H1 (cell line): ENCODE results near the gene ADRB2.

ENCODE experiments used
- ATF2 ChIP-seq: IDR thresholded peaks from 2 replicates; pipeline ENCODE4 v1.6.1; 2012; ENCODE audit warnings: low read length, inconsistent platforms
- BCL11A ChIP-seq, 2 experiments: IDR thresholded peaks; one replicate each; pipeline ENCODE4 v1.6.1; 2011; ENCODE audit warnings: low read depth in 2 of 2, low read length in 2 of 2, mild to moderate bottlenecking in 2 of 2
- BRCA1 ChIP-seq: IDR thresholded peaks from 2 replicates; pipeline ENCODE4 v1.6.1; 2012; ENCODE audit warnings: low read depth, low read length, improper control_type of control experiment
- EGR1 ChIP-seq: IDR thresholded peaks from 2 replicates; pipeline ENCODE4 v1.6.1; 2011; ENCODE audit warnings: low read depth, low read length, borderline replicate concordance
- EZH2 ChIP-seq: fragments of 200-600 bp; sonication (generic); IDR thresholded peaks from 2 replicates; pipeline ENCODE4 v1.7.1; 2012; ENCODE audit warnings: low read depth, mild to moderate bottlenecking, moderate library complexity, low read length, inconsistent platforms; ENCODE audit not compliant: severe bottlenecking
- JUN ChIP-seq: IDR thresholded peaks from 2 replicates; pipeline ENCODE4 v1.6.1; 2011; ENCODE audit warnings: low read depth, mild to moderate bottlenecking, improper control_type of control experiment, low read length
- MAFK ChIP-seq: IDR thresholded peaks from 2 replicates; pipeline ENCODE4 v1.6.1; 2012; ENCODE audit warnings: low read depth, mild to moderate bottlenecking, improper control_type of control experiment, low read length
- POLR2A ChIP-seq, 2 experiments: IDR thresholded peaks; 1 replicate in 1 of 2; 2 replicates in 1 of 2; pipeline ENCODE4 v1.6.1; 2011; ENCODE audit warnings: low read depth in 2 of 2, low read length in 2 of 2, mild to moderate bottlenecking in 2 of 2; ENCODE audit errors: control extremely low read depth in 1 of 2
- POLR2AphosphoS5 ChIP-seq: IDR thresholded peaks from 2 replicates; pipeline ENCODE4 v1.6.1; 2011; ENCODE audit warnings: low read depth, low read length
- SP1 ChIP-seq: IDR thresholded peaks from 2 replicates; pipeline ENCODE4 v1.6.1; 2011; ENCODE audit warnings: low read depth, low read length
- TF ChIP-seq, protein P1 (sequence below), 3 experiments: IDR thresholded peaks; 1 replicate in 2 of 3; 2 replicates in 1 of 3; pipeline versions ENCODE4 v1.5.1 to v1.6.1; 2011; ENCODE audit warnings: low read length in 3 of 3, mild to moderate bottlenecking in 3 of 3, inconsistent platforms in 2 of 3, low read depth in 1 of 3, moderate library complexity in 1 of 3; ENCODE audit not compliant: insufficient read depth in 1 of 3; ENCODE audit errors: control extremely low read depth in 1 of 3
- TF ChIP-seq, protein P2 (sequence below): IDR thresholded peaks from 2 replicates; pipeline ENCODE4 v1.6.1; 2012; ENCODE audit warnings: inconsistent platforms

DNA sequence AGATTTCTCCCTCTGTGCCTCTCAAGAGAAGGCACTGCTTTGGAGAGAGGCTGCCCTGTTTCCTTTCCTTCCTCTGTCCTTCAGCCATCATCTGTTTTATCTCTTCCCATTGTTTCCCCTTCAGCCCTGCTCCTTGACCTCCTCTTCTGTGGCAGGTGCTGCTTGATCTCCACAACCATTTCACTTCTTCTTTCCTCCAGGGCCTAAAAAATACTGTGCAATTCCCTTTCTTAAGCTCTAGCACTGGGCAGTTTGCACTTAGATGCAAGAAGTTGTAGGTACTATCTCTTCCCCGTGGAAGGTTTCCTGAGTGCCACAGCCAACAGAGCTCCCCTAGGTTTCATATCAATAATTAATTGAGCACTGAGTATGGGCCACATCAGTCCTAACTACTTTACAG lies 8.8 kb upstream of the ADRB2 start:
- TF ChIP-seq POLR2A (IDR thresholded peaks at IDR 0.05; ENCODE audit: control extremely low read depth in 1 of 2, low read depth in 2 of 2, low read length in 2 of 2) (no peak), BCL11A (IDR thresholded peaks at IDR 0.05; ENCODE audit: low read depth in 2 of 2, low read length in 2 of 2) (no peak), EZH2 (no peak), EGR1 (no peak), POLR2AphosphoS5 (no peak), JUN (no peak), BRCA1 (no peak), ATF2 (no peak), SP1 (no peak), MAFK (no peak)
- TF ChIP-seq, protein P1, sequence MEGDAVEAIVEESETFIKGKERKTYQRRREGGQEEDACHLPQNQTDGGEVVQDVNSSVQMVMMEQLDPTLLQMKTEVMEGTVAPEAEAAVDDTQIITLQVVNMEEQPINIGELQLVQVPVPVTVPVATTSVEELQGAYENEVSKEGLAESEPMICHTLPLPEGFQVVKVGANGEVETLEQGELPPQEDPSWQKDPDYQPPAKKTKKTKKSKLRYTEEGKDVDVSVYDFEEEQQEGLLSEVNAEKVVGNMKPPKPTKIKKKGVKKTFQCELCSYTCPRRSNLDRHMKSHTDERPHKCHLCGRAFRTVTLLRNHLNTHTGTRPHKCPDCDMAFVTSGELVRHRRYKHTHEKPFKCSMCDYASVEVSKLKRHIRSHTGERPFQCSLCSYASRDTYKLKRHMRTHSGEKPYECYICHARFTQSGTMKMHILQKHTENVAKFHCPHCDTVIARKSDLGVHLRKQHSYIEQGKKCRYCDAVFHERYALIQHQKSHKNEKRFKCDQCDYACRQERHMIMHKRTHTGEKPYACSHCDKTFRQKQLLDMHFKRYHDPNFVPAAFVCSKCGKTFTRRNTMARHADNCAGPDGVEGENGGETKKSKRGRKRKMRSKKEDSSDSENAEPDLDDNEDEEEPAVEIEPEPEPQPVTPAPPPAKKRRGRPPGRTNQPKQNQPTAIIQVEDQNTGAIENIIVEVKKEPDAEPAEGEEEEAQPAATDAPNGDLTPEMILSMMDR (IDR thresholded peaks at IDR 0.05; ENCODE audit: control extremely low read depth in 1 of 3, insufficient read depth in 1 of 3, low read depth in 1 of 3, low read length in 3 of 3) = no peak
- TF ChIP-seq, protein P2, sequence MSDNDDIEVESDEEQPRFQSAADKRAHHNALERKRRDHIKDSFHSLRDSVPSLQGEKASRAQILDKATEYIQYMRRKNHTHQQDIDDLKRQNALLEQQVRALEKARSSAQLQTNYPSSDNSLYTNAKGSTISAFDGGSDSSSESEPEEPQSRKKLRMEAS = no peak
